Eye (tissue), 1 donor: ENCODE results near the gene CCL7.

ENCODE experiments used
- DNase-seq: peaks from one replicate; pipeline ENCODE4 v3.0.0-alpha.2; 2015

Gene CCL7

DNA sequence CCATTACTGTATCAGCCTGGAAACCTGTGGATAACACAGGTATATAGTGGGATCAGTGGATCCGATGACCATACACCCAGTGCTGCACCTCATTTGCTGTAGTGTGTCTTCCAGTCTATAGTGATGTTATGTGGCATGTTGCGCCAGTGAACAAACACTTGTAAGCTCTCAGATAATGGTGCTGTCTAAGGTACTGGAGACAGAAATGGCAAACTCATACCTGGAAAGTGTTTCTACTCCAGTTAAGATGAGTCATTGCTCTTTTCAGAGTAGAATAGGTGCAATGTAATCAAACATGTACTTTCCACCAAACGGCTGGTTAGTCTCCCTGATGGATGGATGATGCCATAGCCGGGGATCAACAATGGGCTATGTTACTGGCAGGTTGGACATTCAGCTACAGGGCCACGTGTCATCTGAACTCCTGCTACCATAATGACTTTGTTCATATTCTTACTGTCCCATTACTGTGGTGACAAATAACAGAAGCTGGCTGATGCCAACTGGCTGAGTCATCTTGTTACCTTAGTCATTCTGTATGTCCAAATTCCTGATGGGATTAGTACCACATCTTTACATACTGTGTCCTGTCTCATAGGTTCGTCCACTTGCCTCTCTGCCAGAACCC lies 21.8 kb downstream of the CCL7 start:
- no peak for DNase-seq

DNA sequence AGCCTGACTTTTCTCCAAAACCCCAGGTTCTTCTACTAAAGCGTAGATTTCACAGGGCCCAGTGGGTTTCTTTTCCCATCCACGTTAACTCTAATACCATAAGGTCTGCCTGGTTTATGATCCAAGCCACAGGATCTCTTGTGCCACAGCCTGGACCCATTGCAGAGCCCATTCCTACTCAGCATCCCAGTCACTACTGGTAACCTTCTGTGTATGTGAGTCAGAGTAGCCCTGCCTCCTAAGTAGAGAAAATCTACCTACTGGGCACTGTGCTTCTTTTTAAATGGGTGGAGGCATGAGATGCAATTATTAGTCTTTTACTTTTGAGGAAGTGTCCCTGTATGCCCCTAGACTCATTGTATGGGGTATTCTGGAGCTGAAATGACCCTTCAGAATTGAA lies 29.0 kb downstream of the CCL7 start:
- DNase-seq, result no peak

DNA sequence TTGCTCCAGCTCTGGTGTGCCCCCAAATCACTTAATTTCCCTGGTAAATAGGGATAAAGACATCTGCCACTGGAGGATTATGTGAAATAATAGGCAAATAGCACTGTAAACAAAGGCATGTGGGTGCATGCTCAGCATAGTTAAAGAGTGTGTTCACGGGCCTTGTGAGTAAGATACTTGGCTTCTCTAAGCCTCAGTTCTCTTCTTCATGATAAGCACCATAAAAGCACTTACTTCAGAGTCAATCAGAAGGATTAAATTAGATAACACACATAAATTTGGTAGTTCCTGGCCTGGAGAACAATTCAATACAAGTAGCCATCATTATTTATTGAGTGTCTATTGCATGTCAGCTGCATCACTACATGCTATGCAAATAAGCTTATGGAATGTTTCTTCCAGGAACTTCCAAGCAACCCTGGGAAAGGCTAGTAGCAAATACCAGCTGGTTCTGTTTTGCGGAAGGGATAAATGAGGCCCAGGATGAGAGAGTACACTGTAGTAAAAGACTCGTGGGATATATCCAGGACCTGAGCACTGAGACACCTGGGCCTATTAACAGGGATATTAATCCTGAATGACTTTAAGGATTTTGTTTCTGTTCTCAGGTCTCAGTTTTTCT lies 30.0 kb downstream of the CCL7 start:
- DNase-seq, result peak; percentile 13

DNA sequence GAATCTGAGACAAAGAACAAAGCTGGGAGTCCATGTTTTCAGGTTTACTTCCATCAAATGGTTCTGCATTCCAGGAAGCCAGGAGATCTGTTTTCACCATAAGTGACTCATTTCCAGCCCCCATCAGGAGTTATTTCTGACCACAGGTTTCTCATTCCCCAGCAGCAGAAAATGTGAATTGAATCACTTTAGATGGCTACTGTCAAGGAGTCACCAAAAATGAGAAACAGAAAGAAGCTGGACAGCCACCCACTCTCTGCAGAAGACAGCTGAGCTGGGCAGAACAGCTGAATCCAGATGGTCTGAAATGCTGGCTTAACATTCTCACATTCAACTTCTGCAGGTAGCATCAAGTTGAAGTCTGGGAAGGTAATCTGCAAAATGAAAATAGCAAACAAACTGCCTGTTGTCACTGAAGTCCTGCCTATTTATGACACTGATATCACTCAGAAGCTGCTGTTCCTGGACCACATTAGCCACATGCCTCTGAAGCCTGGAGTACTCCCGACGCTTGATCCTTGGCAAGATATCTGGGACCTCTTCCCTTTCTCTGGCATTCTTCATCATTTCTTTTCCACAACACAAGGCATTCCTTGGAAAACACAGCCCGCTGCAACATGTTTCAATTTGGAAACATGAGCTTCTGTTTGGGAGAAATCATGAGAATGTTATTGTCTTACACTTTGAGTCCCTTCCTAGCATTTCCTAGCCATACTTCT lies 30.8 kb downstream of the CCL7 start:
- DNase-seq, result peak; percentile 8

DNA sequence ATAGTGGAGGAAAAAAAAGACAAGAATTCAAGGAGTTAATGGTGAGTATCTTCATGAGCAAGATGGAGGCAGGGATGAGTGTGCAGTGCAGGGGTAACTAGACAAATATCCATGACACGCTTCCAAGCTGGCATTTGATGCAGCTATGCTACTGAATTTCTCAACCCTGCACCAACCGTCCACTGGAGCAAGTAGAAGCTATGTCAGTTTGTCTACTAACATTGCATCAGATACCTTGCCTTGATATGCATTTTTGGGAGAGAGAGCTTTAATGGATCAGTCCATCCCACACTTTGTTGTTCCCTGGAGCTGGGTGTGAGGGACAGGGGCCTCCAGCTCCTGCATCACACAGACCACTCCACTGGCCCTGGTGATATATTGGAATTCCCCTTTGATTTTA lies 32.0 kb downstream of the CCL7 start:
- DNase-seq, result no peak

DNA sequence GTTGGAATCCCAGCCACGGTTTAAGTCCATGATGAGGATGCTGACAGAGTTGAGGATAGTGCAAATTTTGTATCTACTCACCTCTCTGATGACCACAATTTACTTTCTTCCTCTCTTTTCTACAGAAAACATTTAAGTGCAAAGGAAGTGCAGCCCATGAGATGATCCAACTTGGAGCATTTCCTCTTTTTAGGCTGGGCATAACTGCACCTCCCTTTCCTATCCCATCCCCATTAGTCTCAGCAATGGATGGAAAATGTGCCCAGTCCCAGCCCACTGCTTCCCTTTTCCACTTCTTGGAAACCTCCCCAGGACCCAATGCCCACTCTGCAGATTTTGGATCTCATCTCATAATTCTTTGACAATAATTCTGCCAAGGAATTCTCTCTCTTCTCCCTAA lies 32.6 kb downstream of the CCL7 start:
- no peak for DNase-seq

DNA sequence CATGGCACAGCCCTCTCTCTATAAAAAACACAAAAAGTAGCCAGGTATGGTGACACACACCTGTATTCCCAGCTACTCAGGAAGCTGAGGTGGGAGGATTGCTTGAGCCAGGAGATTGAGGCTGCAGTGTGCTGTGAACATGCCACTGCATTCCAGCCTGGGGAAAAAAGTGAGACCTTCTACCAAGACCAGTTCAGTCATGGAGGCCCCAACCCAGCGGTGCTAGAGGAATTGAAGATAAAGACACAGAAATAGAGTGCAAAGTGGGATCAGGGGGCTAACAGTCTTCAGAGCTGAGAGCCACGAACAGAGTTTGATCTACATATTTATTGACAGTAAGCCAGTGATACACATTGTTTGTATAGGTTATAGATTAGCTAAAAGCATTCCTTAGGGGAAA lies 33.6 kb downstream of the CCL7 start:
- DNase-seq, result no peak

DNA sequence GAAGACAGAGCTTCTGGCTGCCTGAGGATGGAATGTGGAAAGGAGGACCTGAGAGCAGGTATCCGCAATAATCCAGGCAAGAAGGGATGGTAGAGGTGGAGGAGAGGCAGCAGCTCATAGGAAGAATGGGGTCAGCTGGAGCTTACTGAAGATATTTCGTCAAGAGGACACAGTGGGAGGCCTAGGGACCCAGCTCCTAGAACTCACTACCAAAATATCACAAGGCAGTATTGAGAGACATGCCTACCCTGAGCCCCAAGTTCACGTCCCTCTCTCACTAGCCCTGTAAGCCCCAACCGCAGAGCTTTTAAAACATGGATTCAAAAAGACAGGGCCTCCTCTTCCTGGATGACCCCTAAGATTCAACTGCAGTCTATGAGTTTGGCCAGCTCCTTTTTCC lies 35.0 kb downstream of the CCL7 start:
- DNase-seq, result no peak

DNA sequence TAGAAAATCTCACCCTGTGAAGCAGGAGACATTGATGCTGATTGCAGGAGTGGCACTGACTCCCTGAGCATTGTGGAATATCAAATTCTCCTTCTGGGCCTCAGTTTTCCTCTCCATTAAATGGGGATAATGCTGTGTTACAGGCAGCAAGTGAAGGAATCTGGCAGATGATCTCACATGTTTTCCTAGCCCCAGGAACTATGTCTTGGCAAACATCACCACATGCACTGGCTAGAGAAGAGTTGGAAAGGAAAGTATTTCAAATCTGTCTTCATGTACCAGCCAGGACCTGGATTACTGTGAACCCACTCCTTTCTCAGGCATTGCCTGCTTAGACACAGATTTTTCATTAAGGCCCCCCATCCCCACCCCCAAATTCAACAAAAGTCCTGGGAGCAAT lies 35.6 kb downstream of the CCL7 start:
- no peak for DNase-seq

DNA sequence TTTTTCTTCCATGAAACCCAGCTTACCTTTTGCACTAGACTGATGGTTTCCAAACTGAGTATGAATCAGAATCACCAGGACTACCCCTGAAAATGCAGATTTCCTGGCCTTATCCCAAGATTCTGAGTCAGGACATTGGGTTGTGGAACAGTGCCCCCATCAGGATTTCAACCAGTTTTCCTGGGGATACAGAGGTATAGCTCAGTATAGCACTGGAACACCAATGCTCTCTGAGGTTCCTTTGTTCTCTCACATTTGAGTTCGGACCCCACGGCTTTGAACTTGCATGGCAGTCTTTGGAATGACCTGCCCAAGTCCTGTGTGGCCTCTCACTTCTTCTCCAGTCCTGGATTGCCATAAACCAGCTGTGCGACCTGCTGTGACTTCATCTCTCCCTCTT lies 36.4 kb downstream of the CCL7 start:
- peak; percentile 13 for DNase-seq

DNA sequence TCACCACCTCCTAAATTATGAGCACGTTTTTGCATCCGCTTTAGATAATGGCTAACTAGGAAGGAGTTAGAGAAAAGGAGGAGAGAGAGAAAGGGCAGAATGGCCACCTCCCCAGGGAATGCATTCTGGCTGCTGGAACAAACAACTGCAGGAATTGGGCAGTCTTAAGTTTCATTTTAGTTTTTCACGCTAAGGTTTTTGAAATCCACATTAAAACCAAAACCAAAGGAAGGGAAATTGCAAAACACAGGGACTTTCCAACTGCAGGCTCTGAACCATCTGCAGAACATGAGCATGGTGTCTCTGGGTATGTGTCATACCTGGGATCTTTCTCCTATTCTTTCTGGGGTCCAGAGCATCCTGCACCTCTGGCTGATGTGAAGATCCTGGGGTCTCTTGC lies 37.1 kb downstream of the CCL7 start:
- DNase-seq, result no peak

DNA sequence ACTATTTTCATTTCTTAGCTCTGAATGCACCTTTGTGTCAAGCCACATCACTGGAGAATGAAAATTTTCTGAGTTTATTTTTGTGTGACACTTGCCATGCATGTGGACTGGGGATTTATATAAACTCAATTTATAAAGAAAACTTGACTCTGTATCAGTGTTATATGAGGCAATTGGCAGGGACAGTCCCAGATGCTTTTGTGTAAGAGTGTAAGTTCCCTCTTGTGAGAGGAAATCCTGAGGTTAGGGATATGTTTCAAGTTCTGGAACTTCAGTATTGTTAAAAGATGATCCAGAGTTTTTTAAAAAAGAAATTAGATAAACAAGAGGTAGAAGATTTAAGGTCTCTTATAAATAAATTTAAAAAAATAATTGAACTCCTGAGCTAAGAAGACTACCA lies 38.4 kb downstream of the CCL7 start:
- no peak for DNase-seq

DNA sequence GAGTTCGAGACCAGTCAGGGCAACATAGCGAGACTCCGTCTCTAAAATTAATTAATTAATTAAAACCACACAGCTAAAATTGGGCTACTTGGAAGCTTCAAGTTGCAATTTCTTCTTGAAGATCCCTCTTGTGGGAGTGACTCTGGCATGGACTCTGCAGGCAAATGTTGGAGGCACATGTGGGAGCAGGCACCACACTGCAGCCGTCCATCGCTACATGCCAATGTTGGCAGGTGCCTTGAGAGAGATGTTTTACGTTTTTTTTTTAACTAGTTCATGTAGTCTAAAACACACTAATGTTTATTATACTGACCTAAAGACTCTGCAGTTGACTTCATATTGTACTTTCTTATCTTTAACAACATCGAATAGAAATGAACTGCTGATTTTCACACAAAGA lies 41.3 kb downstream of the CCL7 start:
- DNase-seq, result no peak

DNA sequence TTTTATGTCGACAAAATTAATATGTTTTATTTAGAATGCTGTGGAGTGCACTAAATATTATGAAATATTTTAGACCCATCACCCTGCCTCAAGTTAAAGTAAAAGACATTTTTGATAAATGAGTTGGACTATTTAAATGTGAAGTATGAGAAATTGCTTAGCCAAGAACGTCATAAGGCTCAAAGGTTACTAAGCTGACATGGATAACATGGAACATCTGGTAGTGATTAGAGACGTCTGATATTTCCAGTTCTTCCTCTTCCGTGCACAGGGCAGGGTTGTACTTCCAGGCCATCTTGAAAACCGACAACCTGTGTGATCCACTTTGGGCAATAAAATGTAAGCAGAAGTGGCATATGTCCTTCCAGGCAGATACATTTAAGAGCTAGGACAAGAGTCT lies 42.1 kb downstream of the CCL7 start:
- DNase-seq, result no peak

DNA sequence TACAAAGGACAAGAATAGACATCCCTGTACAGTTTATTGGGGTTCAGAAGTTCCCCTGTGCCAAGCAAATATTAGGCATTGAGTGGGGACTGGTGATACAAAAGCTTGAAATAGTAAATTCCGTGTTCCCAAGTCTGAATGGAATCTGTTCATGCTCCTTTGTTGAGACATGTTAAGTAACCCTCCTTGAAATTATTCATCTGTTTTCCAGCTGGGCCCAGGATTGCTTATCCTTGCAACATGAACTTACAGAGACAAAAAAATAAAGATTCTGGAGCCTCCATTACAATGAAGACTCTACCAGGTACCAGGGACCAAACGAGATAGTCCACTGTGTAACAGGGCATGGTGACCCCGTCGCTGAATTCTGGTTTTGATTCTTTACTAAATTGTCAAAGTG lies 43.1 kb downstream of the CCL7 start:
- no peak for DNase-seq

DNA sequence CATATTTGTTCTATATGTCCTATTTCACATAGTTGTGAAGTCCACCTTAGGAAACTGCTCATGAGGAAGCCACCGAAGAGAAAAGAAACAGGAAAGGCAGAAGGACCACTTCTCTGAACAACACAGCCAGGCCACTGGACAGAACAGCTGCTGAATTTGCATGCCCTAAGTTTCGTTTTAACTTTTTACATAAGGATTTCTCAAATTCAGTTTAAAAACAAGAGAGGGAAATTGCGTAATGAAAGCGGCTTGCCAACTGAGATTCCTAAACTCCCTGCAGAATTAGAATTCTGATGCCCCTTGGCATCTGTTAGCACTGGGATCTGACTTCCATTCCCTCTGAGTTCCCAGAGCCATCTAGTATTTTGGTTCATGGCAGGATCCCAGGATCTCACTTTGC lies 44.3 kb downstream of the CCL7 start:
- DNase-seq, result no peak

DNA sequence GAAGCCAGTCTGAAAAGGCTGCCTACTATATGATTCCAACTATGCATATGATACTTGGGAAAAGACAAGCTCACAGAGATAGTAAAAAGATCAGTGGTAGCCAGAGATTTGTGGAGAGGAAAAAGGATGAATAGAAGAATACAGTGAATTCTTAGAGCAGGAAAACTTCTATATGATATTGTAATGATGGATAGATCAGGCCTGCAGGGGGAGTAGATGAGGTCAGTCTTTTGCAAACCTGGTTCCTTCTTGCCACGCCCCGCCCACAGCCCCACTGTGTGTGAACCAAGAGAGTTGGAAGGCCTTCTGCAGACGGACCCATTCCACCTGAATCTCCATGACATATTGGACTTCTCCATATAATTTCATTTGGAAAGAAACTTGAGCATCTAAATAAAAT lies 48.5 kb downstream of the CCL7 start:
- no peak for DNase-seq

DNA sequence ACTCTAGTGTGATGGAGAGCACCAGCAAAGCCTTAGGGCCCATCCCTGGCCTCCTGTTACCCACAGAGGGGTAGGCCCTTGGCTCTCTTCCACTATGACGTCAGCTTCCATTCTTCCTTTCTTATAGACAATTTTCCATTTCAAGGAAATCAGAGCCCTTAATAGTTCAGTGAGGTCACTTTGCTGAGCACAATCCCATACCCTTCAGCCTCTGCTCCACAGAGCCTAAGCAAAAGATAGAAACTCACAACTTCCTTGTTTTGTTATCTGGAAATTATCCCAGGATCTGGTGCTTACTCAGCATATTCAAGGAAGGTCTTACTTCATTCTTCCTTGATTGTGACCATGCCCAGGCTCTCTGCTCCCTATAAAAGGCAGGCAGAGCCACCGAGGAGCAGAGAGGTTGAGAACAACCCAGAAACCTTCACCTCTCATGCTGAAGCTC lies 49.0 kb downstream of the CCL7 start, which contains the start of gene CCL8:
CCL8 (plus strand) TSS at position 397 of the 445 bp plus-strand sequence. CDS start 67 bp downstream, outside the sequence.
- DNase-seq, result no peak
